Skeletal muscle satellite cell (primary cell): Measurements from ENCODE around the gene CDC14A.

Experiments used
- H3K27me3 ChIP-seq: 2 replicates; pipeline ENCODE4 v1.7.0; 2013; ENCODE audit warnings: low read length; ENCODE audit not compliant: control insufficient read depth, insufficient read depth
- H3K36me3 ChIP-seq: 2 replicates; pipeline ENCODE4 v1.7.0; 2013; ENCODE audit warnings: mild to moderate bottlenecking, control low read depth, low read length; ENCODE audit not compliant: insufficient read depth
- H3K4me1 ChIP-seq: 2 replicates; pipeline ENCODE4 v1.7.0; 2013; ENCODE audit warnings: low read length; ENCODE audit not compliant: control insufficient read depth, insufficient read depth
- H3K4me2 ChIP-seq: 2 replicates; pipeline ENCODE4 v1.7.0; 2013; ENCODE audit warnings: mild to moderate bottlenecking, low read length
- H3K4me3 ChIP-seq: 2 replicates; pipeline ENCODE4 v1.7.0; 2013; ENCODE audit warnings: low read length
- H3K9ac ChIP-seq: 2 replicates; pipeline ENCODE4 v1.7.0; 2013; ENCODE audit warnings: mild to moderate bottlenecking, low read depth, low read length, moderate library complexity
- H3K9me3 ChIP-seq: replicated peaks from 2 replicates; pipeline ENCODE4 v1.7.0; 2013; ENCODE audit warnings: mild to moderate bottlenecking, control low read depth, low read length

CDC14A gene

GRCh38 chr1:100479620-100480338 lies 127.5 kb downstream of the CDC14A start:
- Histone ChIP-seq H3K4me1 (peaks cover 21% of the 10 kb centered on the region), H3K4me2 (no peak overlapping the region), H3K27me3 (no peaks in the 10 kb centered on the region), H3K4me3 (no peak overlapping the region), H3K36me3 (no peaks in the 10 kb centered on the region), H3K9ac (no peak overlapping the region), H3K9me3 (no peaks in the 10 kb centered on the region)

- Histone ChIP-seq H3K27me3 (no peaks in the 10 kb centered on the region), H3K36me3 (no peaks in the 10 kb centered on the region), H3K4me3 (no peak overlapping the region), H3K9me3 (no peaks in the 10 kb centered on the region), H3K4me2 (peak overlapping the region; percentile 52), H3K4me1 (peaks cover 28% of the 10 kb centered on the region), H3K9ac (peak overlapping the region; percentile 63)
Observed at GRCh38 chr1:100481303-100481702, 129.0 kb downstream of the CDC14A start.

GRCh38 chr1:100482167-100482566 lies 129.9 kb downstream of the CDC14A start:
- no peaks in the 10 kb centered on the region for H3K36me3 ChIP-seq
- H3K4me1 ChIP-seq: peaks cover 28% of the 10 kb centered on the region
- no peak overlapping the region for H3K4me3 ChIP-seq
- H3K9ac ChIP-seq: peak overlapping the region; percentile 63
- peak overlapping the region; percentile 52 for H3K4me2 ChIP-seq
- H3K9me3 ChIP-seq: no peaks in the 10 kb centered on the region
- no peaks in the 10 kb centered on the region for H3K27me3 ChIP-seq

- no peak overlapping the region for H3K4me2 ChIP-seq
- H3K9me3 ChIP-seq: no peaks in the 10 kb centered on the region
- no peaks in the 10 kb centered on the region for H3K36me3 ChIP-seq
- H3K9ac ChIP-seq: no peak overlapping the region
- H3K4me1 ChIP-seq: peaks cover 28% of the 10 kb centered on the region
- H3K27me3 ChIP-seq: no peaks in the 10 kb centered on the region
- no peak overlapping the region for H3K4me3 ChIP-seq
Observed at GRCh38 chr1:100482748-100483147, 130.4 kb downstream of the CDC14A start.

- Histone ChIP-seq H3K9me3 (no peaks in the 10 kb centered on the region), H3K4me2 (no peak overlapping the region), H3K9ac (no peak overlapping the region), H3K4me1 (peaks cover 28% of the 10 kb centered on the region), H3K36me3 (no peaks in the 10 kb centered on the region), H3K27me3 (no peaks in the 10 kb centered on the region), H3K4me3 (no peak overlapping the region)
Observed at GRCh38 chr1:100483230-100483629, 130.9 kb downstream of the CDC14A start.

- no peak overlapping the region for H3K4me3 ChIP-seq
- no peaks in the 10 kb centered on the region for H3K9me3 ChIP-seq
- no peaks in the 10 kb centered on the region for H3K27me3 ChIP-seq
- no peak overlapping the region for H3K4me2 ChIP-seq
- peaks cover 27% of the 10 kb centered on the region for H3K4me1 ChIP-seq
- H3K9ac ChIP-seq: no peak overlapping the region
- H3K36me3 ChIP-seq: no peaks in the 10 kb centered on the region
Observed at GRCh38 chr1:100485855-100486258, 133.6 kb downstream of the CDC14A start.

GRCh38 chr1:100494393-100495084 lies 142.2 kb downstream of the CDC14A start:
- H3K4me1 ChIP-seq: no peaks in the 10 kb centered on the region
- no peak overlapping the region for H3K4me2 ChIP-seq
- no peak overlapping the region for H3K4me3 ChIP-seq
- H3K9ac ChIP-seq: no peak overlapping the region
- H3K9me3 ChIP-seq: no peaks in the 10 kb centered on the region
- no peaks in the 10 kb centered on the region for H3K27me3 ChIP-seq
- H3K36me3 ChIP-seq: peaks cover 10% of the 10 kb centered on the region

- H3K9me3 ChIP-seq: no peaks in the 10 kb centered on the region
- H3K9ac ChIP-seq: no peak overlapping the region
- peaks cover 16% of the 10 kb centered on the region for H3K36me3 ChIP-seq
- no peak overlapping the region for H3K4me2 ChIP-seq
- H3K4me1 ChIP-seq: peaks cover under 1% of the 10 kb centered on the region
- H3K4me3 ChIP-seq: no peak overlapping the region
- no peaks in the 10 kb centered on the region for H3K27me3 ChIP-seq
Observed at GRCh38 chr1:100496896-100497295, 144.6 kb downstream of the CDC14A start.

- Histone ChIP-seq H3K36me3 (peaks cover 16% of the 10 kb centered on the region), H3K4me2 (no peak overlapping the region)
Observed at GRCh38 chr1:100497796-100498195, 145.5 kb downstream of the CDC14A start.

GRCh38 chr1:100499194-100499811 lies 147.0 kb downstream of the CDC14A start:
- H3K27me3 ChIP-seq: no peaks in the 10 kb centered on the region
- H3K4me2 ChIP-seq: no peak overlapping the region
- H3K36me3 ChIP-seq: peaks cover 16% of the 10 kb centered on the region
- H3K4me1 ChIP-seq: peaks cover 14% of the 10 kb centered on the region
- no peak overlapping the region for H3K9ac ChIP-seq
- H3K4me3 ChIP-seq: no peak overlapping the region
- no peaks in the 10 kb centered on the region for H3K9me3 ChIP-seq

More at GRCh38 chr1:100497796-100498195, 145.5 kb downstream of the CDC14A start:
- Histone ChIP-seq H3K4me3 (no peak overlapping the region), H3K9ac (no peak overlapping the region), H3K4me1 (peaks cover 10% of the 10 kb centered on the region), H3K27me3 (no peaks in the 10 kb centered on the region), H3K9me3 (no peaks in the 10 kb centered on the region)

GRCh38 chr1:100502052-100502792 lies 149.9 kb downstream of the CDC14A start:
- H3K9ac ChIP-seq: no peak overlapping the region
- H3K9me3 ChIP-seq: no peaks in the 10 kb centered on the region
- H3K4me2 ChIP-seq: no peak overlapping the region
- H3K27me3 ChIP-seq: no peaks in the 10 kb centered on the region
- no peak overlapping the region for H3K4me3 ChIP-seq
- peaks cover 14% of the 10 kb centered on the region for H3K4me1 ChIP-seq
- peaks cover 13% of the 10 kb centered on the region for H3K36me3 ChIP-seq
